ENCODE results near the gene KLHDC4.

GRCh38 chr16:87658564-87659225 is 107.1 kb downstream of the KLHDC4 start:
- TF ChIP-seq, protein P1, sequence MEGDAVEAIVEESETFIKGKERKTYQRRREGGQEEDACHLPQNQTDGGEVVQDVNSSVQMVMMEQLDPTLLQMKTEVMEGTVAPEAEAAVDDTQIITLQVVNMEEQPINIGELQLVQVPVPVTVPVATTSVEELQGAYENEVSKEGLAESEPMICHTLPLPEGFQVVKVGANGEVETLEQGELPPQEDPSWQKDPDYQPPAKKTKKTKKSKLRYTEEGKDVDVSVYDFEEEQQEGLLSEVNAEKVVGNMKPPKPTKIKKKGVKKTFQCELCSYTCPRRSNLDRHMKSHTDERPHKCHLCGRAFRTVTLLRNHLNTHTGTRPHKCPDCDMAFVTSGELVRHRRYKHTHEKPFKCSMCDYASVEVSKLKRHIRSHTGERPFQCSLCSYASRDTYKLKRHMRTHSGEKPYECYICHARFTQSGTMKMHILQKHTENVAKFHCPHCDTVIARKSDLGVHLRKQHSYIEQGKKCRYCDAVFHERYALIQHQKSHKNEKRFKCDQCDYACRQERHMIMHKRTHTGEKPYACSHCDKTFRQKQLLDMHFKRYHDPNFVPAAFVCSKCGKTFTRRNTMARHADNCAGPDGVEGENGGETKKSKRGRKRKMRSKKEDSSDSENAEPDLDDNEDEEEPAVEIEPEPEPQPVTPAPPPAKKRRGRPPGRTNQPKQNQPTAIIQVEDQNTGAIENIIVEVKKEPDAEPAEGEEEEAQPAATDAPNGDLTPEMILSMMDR (IDR thresholded peaks at IDR 0.05) = no peak
- no peak for TF ChIP-seq POLR2A (IDR thresholded peaks at IDR 0.05)
